H1 (cell line): ENCODE measurements around the gene DOCK3. TPM values are rescaled to one million over a fixed set of nuclear protein-coding genes. Genes with fewer than 3 reads are reported as not detected.

ENCODE experiments used
- CTCF ChIA-PET: fragments of 300-600 bp; sonication (Branson Sonifier 250); formaldehyde crosslinking; loops from one replicate; lab custom pipeline; 2021; ENCODE audit not compliant: partially characterized antibody; lab: Charles Lee
- POLR2A ChIA-PET: fragments of 300-600 bp; sonication (Branson Sonifier 250); formaldehyde crosslinking; loops from one replicate; lab custom pipeline; 2021; ENCODE audit warnings: inconsistent platforms; ENCODE audit not compliant: partially characterized antibody; lab: Charles Lee
- DNase-seq, 2 experiments: peaks; one replicate each; pipeline versions ENCODE4 v3.0.0 to v3.0.0-alpha.2; 2010 to 2022; ENCODE audit warnings: low spot score in 2 of 2, low read depth in 1 of 2, mixed read lengths in 1 of 2
- FAIRE-seq: peaks from 2 replicates; lab custom pipeline; 2011; peaks lifted over from hg19 to GRCh38; lab: Jason Lieb, UNC
- H2AFZ ChIP-seq: 2 replicates; pipeline ENCODE4 v1.8.1; 2012; ENCODE audit warnings: low read length, inconsistent platforms
- H2AK5ac ChIP-seq: 2 replicates; pipeline ENCODE4 v1.6.1; 2013; ENCODE audit warnings: low read depth, low read length
- H2BK120ac ChIP-seq: replicated peaks from 2 replicates; pipeline ENCODE3; 2013; ENCODE audit warnings: low read depth, low read length, inconsistent platforms
- H2BK12ac ChIP-seq: 2 replicates; pipeline ENCODE4 v1.6.1; 2013; ENCODE audit warnings: low read depth, low read length
- H2BK15ac ChIP-seq: 2 replicates; pipeline ENCODE4 v1.6.1; 2013; ENCODE audit warnings: low read length
- H2BK20ac ChIP-seq: 2 replicates; pipeline ENCODE4 v1.6.1; 2013; ENCODE audit warnings: low read length
- H2BK5ac ChIP-seq: 2 replicates; pipeline ENCODE4 v1.6.1; 2013; ENCODE audit warnings: low read depth, low read length
- H3K14ac ChIP-seq: 2 replicates; pipeline ENCODE4 v1.6.1; 2013; ENCODE audit warnings: inconsistent platforms; ENCODE audit not compliant: insufficient read length
- H3K18ac ChIP-seq: 2 replicates; pipeline ENCODE4 v1.6.1; 2013; ENCODE audit warnings: low read length; ENCODE audit errors: extremely low read depth
- H3K23ac ChIP-seq: 2 replicates; pipeline ENCODE4 v1.6.1; 2013; ENCODE audit warnings: inconsistent platforms; ENCODE audit not compliant: insufficient read length
- H3K23me2 ChIP-seq: 2 replicates; pipeline ENCODE4 v1.6.1; 2013; ENCODE audit warnings: low read depth, low read length
- H3K27ac ChIP-seq: 2 replicates; pipeline ENCODE4 v1.6.1; 2011; ENCODE audit warnings: low read depth, low read length, inconsistent platforms
- H3K27me3 ChIP-seq, 4 experiments: replicated peaks in 1 of 4; 1 replicate in 1 of 4; 2 replicates in 3 of 4; pipeline versions ENCODE4 v1.6.1 to v1.8.1; 2011 to 2013; ENCODE audit warnings: low read length in 3 of 4, mild to moderate bottlenecking in 3 of 4, inconsistent platforms in 2 of 4, mixed read lengths in 2 of 4, moderate library complexity in 1 of 4; ENCODE audit not compliant: control insufficient read depth in 3 of 4, insufficient read depth in 3 of 4; ENCODE audit errors: extremely low read depth in 1 of 4
- H3K36me3 ChIP-seq, 4 experiments: 2 replicates each; pipeline versions ENCODE4 v1.6.1 to v1.8.1; 2011 to 2013; ENCODE audit warnings: mild to moderate bottlenecking in 4 of 4, low read length in 3 of 4, moderate library complexity in 2 of 4, control low read depth in 1 of 4, inconsistent platforms in 1 of 4; ENCODE audit not compliant: insufficient read depth in 4 of 4, control insufficient read depth in 2 of 4
- H3K4ac ChIP-seq: replicated peaks from 2 replicates; pipeline ENCODE3; 2013; ENCODE audit warnings: low read length, low read depth, mixed read lengths, inconsistent platforms; ENCODE audit not compliant: insufficient read length
- H3K4me1 ChIP-seq, 4 experiments: replicated peaks in 1 of 4; 1 replicate in 1 of 4; 2 replicates in 3 of 4; pipeline versions ENCODE4 v1.6.1 to v1.8.1; 2011 to 2013; ENCODE audit warnings: low read length in 3 of 4, inconsistent platforms in 2 of 4, mixed read lengths in 1 of 4; ENCODE audit not compliant: insufficient read depth in 4 of 4, control insufficient read depth in 3 of 4
- H3K4me2 ChIP-seq, 2 experiments: 2 replicates each; pipeline versions ENCODE4 v1.6.1 to v1.8.1; 2011 to 2013; ENCODE audit warnings: low read depth in 2 of 2, low read length in 2 of 2, control low read depth in 1 of 2, inconsistent platforms in 1 of 2, mild to moderate bottlenecking in 1 of 2; ENCODE audit not compliant: insufficient read depth in 1 of 2
- H3K4me3 ChIP-seq, 4 experiments: fragments of 200-600, 300-600 bp in 1 of 4; sonication (generic), shearing (Covaris generic), sonication (Bioruptor Twin) in 1 of 4; 2 replicates each; pipeline versions ENCODE4 v1.5.1 to v1.8.1; 2011 to 2016; ENCODE audit warnings: low read length in 4 of 4, low read depth in 3 of 4, control low read depth in 2 of 4, inconsistent platforms in 2 of 4, mild to moderate bottlenecking in 2 of 4, mixed read lengths in 1 of 4, moderate library complexity in 1 of 4; ENCODE audit not compliant: insufficient read depth in 2 of 4; ENCODE audit errors: extremely low read depth in 1 of 4
- H3K56ac ChIP-seq: replicated peaks from 2 replicates; pipeline ENCODE3; 2013; ENCODE audit warnings: low read depth, mild to moderate bottlenecking, mixed read lengths, low read length, inconsistent platforms; ENCODE audit not compliant: insufficient read length
- H3K79me1 ChIP-seq: 2 replicates; pipeline ENCODE4 v1.6.1; 2013; ENCODE audit warnings: low read depth, low read length, control low read depth
- H3K79me2 ChIP-seq, 2 experiments: 2 replicates each; pipeline versions ENCODE4 v1.6.1 to v1.8.1; 2012 to 2013; ENCODE audit warnings: low read length in 2 of 2, mild to moderate bottlenecking in 2 of 2, inconsistent platforms in 1 of 2; ENCODE audit not compliant: insufficient read depth in 2 of 2, control insufficient read depth in 1 of 2
- H3K9ac ChIP-seq, 4 experiments: replicated peaks in 1 of 4; 1 replicate in 1 of 4; 2 replicates in 3 of 4; pipeline versions ENCODE4 v1.6.1 to v1.8.1; 2011 to 2013; ENCODE audit warnings: low read depth in 3 of 4, low read length in 3 of 4, control low read depth in 2 of 4, mild to moderate bottlenecking in 2 of 4, moderate library complexity in 2 of 4, inconsistent platforms in 1 of 4; ENCODE audit errors: extremely low read depth in 1 of 4
- H3K9me3 ChIP-seq, 2 experiments: 2 replicates each; pipeline versions ENCODE4 v1.6.1 to v1.8.1; 2012 to 2013; ENCODE audit warnings: mild to moderate bottlenecking in 2 of 2, moderate library complexity in 2 of 2, control low read depth in 1 of 2, inconsistent platforms in 1 of 2, low read depth in 1 of 2, low read length in 1 of 2, mixed read lengths in 1 of 2; ENCODE audit not compliant: insufficient read depth in 2 of 2
- H4K20me1 ChIP-seq, 2 experiments: replicated peaks in 1 of 2; 2 replicates each; pipeline versions ENCODE3 to v1.8.1; 2011 to 2013; ENCODE audit warnings: inconsistent platforms in 2 of 2, low read length in 2 of 2, mild to moderate bottlenecking in 1 of 2; ENCODE audit not compliant: insufficient read depth in 2 of 2, control insufficient read depth in 1 of 2
- H4K5ac ChIP-seq: 2 replicates; pipeline ENCODE4 v1.6.1; 2013; ENCODE audit warnings: low read length, low read depth, mixed read lengths, inconsistent platforms; ENCODE audit not compliant: insufficient read length
- H4K8ac ChIP-seq: 2 replicates; pipeline ENCODE4 v1.8.0; 2013; ENCODE audit warnings: mild to moderate bottlenecking, moderate library complexity, low read length, inconsistent platforms; ENCODE audit not compliant: insufficient read depth; ENCODE audit errors: extremely low read depth
- H4K91ac ChIP-seq: replicated peaks from 2 replicates; pipeline ENCODE3; 2013; ENCODE audit warnings: low read length, mixed read lengths, inconsistent platforms; ENCODE audit not compliant: insufficient read length
- ATF3 ChIP-seq: IDR thresholded peaks from 2 replicates; pipeline ENCODE4 v1.6.1; 2011; ENCODE audit warnings: low read depth, mild to moderate bottlenecking, low read length; ENCODE audit not compliant: insufficient read depth
- CEBPB ChIP-seq: IDR thresholded peaks from 2 replicates; pipeline ENCODE4 v1.6.1; 2012; ENCODE audit warnings: low read depth, low read length
- CREB1 ChIP-seq: IDR thresholded peaks from 2 replicates; pipeline ENCODE4 v1.6.1; 2012; ENCODE audit warnings: inconsistent platforms
- CTCF ChIP-seq, 3 experiments: IDR thresholded peaks; 1 replicate in 2 of 3; 2 replicates in 1 of 3; pipeline versions ENCODE4 v1.5.1 to v1.6.1; 2011; ENCODE audit warnings: low read length in 3 of 3, mild to moderate bottlenecking in 3 of 3, inconsistent platforms in 2 of 3, low read depth in 1 of 3, moderate library complexity in 1 of 3; ENCODE audit not compliant: insufficient read depth in 1 of 3; ENCODE audit errors: control extremely low read depth in 1 of 3
- EP300 ChIP-seq, 2 experiments: IDR thresholded peaks; 1 replicate in 1 of 2; 2 replicates in 1 of 2; pipeline ENCODE4 v1.6.1; 2011 to 2012; ENCODE audit warnings: low read depth in 2 of 2, low read length in 2 of 2, mild to moderate bottlenecking in 2 of 2, borderline replicate concordance in 1 of 2, inconsistent platforms in 1 of 2, moderate library complexity in 1 of 2
- FOSL1 ChIP-seq: IDR thresholded peaks from 2 replicates; pipeline ENCODE4 v1.6.1; 2011; ENCODE audit warnings: mild to moderate bottlenecking, low read depth, low read length, moderate library complexity; ENCODE audit not compliant: insufficient read depth
- HDAC6 ChIP-seq: IDR thresholded peaks from one replicate; pipeline ENCODE4 v1.7.1; 2012; ENCODE audit warnings: low read depth, mild to moderate bottlenecking, inconsistent platforms, low read length, moderate library complexity
- RBBP5 ChIP-seq: IDR thresholded peaks from 2 replicates; pipeline ENCODE4 v1.7.1; 2012; ENCODE audit warnings: low read depth, mild to moderate bottlenecking, inconsistent platforms, low read length, moderate library complexity, borderline replicate concordance
- RNF2 ChIP-seq: fragments of 200-900, 300-1000 bp; sonication (generic); IDR thresholded peaks from 2 replicates; pipeline ENCODE4 v1.7.1; 2016; ENCODE audit warnings: borderline replicate concordance, low read depth, mild to moderate bottlenecking, antibody characterized with exemption, low read length; ENCODE audit not compliant: poor library complexity, severe bottlenecking; ENCODE audit errors: missing control alignments
- SP4 ChIP-seq: IDR thresholded peaks from 2 replicates; pipeline ENCODE4 v1.6.1; 2012; ENCODE audit warnings: low read length, inconsistent platforms
- TBP ChIP-seq: IDR thresholded peaks from 2 replicates; pipeline ENCODE4 v1.6.1; 2011; ENCODE audit warnings: low read depth, low read length, improper control_type of control experiment
- WGBS, 2 experiments: shearing (Covaris generic) in 1 of 2; methylation state at CpG; one replicate each; pipeline versions ENCODE4 v1.1.6 to v1.1.7; 2013 to 2015; ENCODE audit warnings: low lambda C conversion rate in 2 of 2, mixed read lengths in 2 of 2, inconsistent platforms in 1 of 2, low coverage in 1 of 2, missing lambda C conversion rate in 1 of 2; ENCODE audit not compliant: insufficient replicate concordance in 2 of 2, insufficient coverage in 1 of 2, insufficient read length in 1 of 2; ENCODE audit errors: extremely low coverage in 1 of 2, missing lambda C conversion rate in 1 of 2; 5-methylcytosine and 5-hydroxymethylcytosine counted together
- polyA plus RNA-seq, 7 experiments: library from polyadenylated mRNA; depleted of rRNA in 3 of 7; stranded (reverse) in 5 of 7; unstranded in 2 of 7; fragments of >200 nt in 5 of 7; fragments of 200-250 nt in 2 of 7; gene quantifications; 1 replicate in 5 of 7; 2 replicates in 1 of 7; 4 replicates in 1 of 7; pipeline versions ENCODE4 v1.2.1 to v1.2.3, GENCODE V29; 2011 to 2013; ENCODE audit warnings: missing spikeins in 2 of 7, mixed read lengths in 2 of 7
- total RNA-seq: library from RNA; stranded (reverse); fragmentation: NEBNext Ultra II Directional; extraction: Animal tissue kit (Norgen Biotek cat#: 25700); gene quantifications from 2 replicates; pipeline ENCODE4 v1.2.1, GENCODE V29; 2021

DOCK3 gene
- total and polyA plus RNA-seq, 2 of the 8 experiments (the other 6 are each of a cell fraction or from before 2014, with no cell fraction given) = 2.7 to 5.0 TPM

DNA sequence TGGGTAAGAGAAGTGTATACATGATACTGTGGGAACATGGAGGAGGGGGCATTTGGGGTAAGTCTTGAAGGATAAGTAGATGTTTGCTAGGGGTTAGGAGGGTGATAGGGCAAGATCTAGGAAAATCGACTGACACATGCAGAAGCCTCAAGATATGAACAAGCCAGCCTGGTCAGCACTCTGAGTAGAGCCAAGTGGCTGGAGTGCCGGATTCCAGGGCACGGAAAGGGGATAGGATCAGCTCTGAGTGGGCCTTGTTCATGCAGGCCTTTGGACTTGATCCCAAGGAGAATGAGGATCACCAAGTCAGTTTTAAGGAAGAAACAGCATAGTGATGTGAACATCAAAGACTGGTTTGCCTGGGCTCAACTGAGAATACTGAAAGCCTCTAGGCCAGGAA lies 686.1 kb downstream of the DOCK3 start:
- H3K36me3 ChIP-seq = peaks cover 0 to 2% (median 0%) of the 10 kb centered on the region in 4 experiments; a peak in 2 of 8 replicates
- FAIRE-seq (no peak), DNase-seq (no peak)
- no peak overlapping the region for H3K14ac ChIP-seq
- 97% methylated on average over 3 of the region's 3 CpGs; no CpG with 5 or more reads in 1 of the 2 experiments for WGBS, 2 experiments
- POLR2A ChIA-PET = interaction anchor here (1.4 kb wide), 1 partner anchor 24 kb away, joined by 4 read pairs; the partner anchor contains the start of gene MANF
- no peaks in the 10 kb centered on the region for H3K79me1 ChIP-seq
- no peaks in the 10 kb centered on the region for H3K27me3 ChIP-seq
- H3K9me3 ChIP-seq = no peaks in the 10 kb centered on the region
- H4K5ac ChIP-seq = no peak overlapping the region
- H2BK12ac ChIP-seq = no peak overlapping the region
- no peak overlapping the region for H4K8ac ChIP-seq
- no peak overlapping the region for H3K23ac ChIP-seq
- no peaks in the 10 kb centered on the region for H4K20me1 ChIP-seq
- no peak overlapping the region for H3K4ac ChIP-seq
- no peak overlapping the region for H2BK5ac ChIP-seq
- H3K4me3 ChIP-seq = no peak overlapping the region
- H3K4me2 ChIP-seq = no peak overlapping the region
- no peak overlapping the region for H2BK20ac ChIP-seq
- H2AK5ac ChIP-seq = no peak overlapping the region
- H3K9ac ChIP-seq = no peak overlapping the region
- no peak overlapping the region for H3K56ac ChIP-seq
- no peaks in the 10 kb centered on the region for H3K23me2 ChIP-seq
- no peak overlapping the region for H4K91ac ChIP-seq
- no peaks in the 10 kb centered on the region for H3K4me1 ChIP-seq
- CTCF ChIA-PET = interaction anchor here (1.0 to 2.1 kb wide), 2 partner anchors 11 to 732 kb away, joined by 3 to 7 read pairs; no protein-coding TSS in a partner anchor
- no peak overlapping the region for H3K18ac ChIP-seq
- no peak overlapping the region for H2BK15ac ChIP-seq
- H3K27ac ChIP-seq = no peak overlapping the region
- no peak overlapping the region for H2BK120ac ChIP-seq
- no peaks in the 10 kb centered on the region for H3K79me2 ChIP-seq
- no peak overlapping the region for H2AFZ ChIP-seq
- no peak for TF ChIP-seq CREB1
- no peak for TF ChIP-seq CTCF (IDR thresholded peaks at IDR 0.05; ENCODE audit: control extremely low read depth in 1 of 3, insufficient read depth in 1 of 3, low read depth in 1 of 3, low read length in 3 of 3)
- no peak for TF ChIP-seq HDAC6
- TF ChIP-seq SP4 = no peak
- no peak for TF ChIP-seq EP300 (IDR thresholded peaks at IDR 0.05; ENCODE audit: borderline replicate concordance in 1 of 2, low read depth in 2 of 2, low read length in 2 of 2)
- no peak for TF ChIP-seq RNF2
- no peak for TF ChIP-seq TBP
- TF ChIP-seq FOSL1 = no peak
- no peak for TF ChIP-seq RBBP5
- no peak for TF ChIP-seq CEBPB
- no peak for TF ChIP-seq ATF3
